Stomach (tissue), 4 donors: ENCODE results near the gene LBHD1.
"Not testable (repeated sequence)": the region's sequence is repeated elsewhere in the genome, so short reads cannot be mapped to it uniquely, and the experiment has no call there.

Experiments
- CTCF ChIP-seq, 7 experiments: fragments of 450-650 bp in 4 of 7; fragments of 200-600 bp in 3 of 7; sonication (generic) in 3 of 7; IDR thresholded peaks; one replicate each; pipeline ENCODE4 v1.5.1; 2016 to 2019; ENCODE audit warnings: antibody characterized with exemption in 7 of 7, control low read depth in 2 of 7, mild to moderate bottlenecking in 1 of 7
- EP300 ChIP-seq: sonication (generic); formaldehyde crosslinking; IDR thresholded peaks from one replicate; pipeline ENCODE4 v1.6.1; 2017; ENCODE audit warnings: antibody characterized with exemption
- POLR2A ChIP-seq, 4 donors: fragments of 450-650 bp; IDR thresholded peaks; one replicate each; pipeline ENCODE4 v1.6.1; 2016; ENCODE audit warnings: antibody characterized with exemption in 4 of 4, control low read depth in 2 of 4, mild to moderate bottlenecking in 1 of 4, moderate library complexity in 1 of 4
- POLR2AphosphoS5 ChIP-seq, 3 donors: sonication (generic); formaldehyde crosslinking; IDR thresholded peaks; one replicate each; pipeline ENCODE4 v1.6.1; 2016; ENCODE audit warnings: antibody characterized with exemption in 3 of 3

- TF ChIP-seq CTCF (IDR thresholded peaks at IDR 0.05); EP300; POLR2AphosphoS5 (IDR thresholded peaks at IDR 0.05); POLR2A (IDR thresholded peaks at IDR 0.05): not testable (repeated sequence)
These were observed 21.6 kb upstream of the LBHD1 start for GRCh38 chr11:62693624-62694023.
